Esophagus (tissue), 2 donors: ENCODE measurements around the gene HCFC1. TPM values are rescaled to one million over a fixed set of nuclear protein-coding genes. Genes with fewer than 3 reads are reported as not detected.

ENCODE experiments used
- H3K27ac ChIP-seq, 2 donors: one replicate each; pipeline ENCODE4 v1.5.1; 2013; ENCODE audit warnings: low read depth in 2 of 2, mild to moderate bottlenecking in 2 of 2, inconsistent platforms in 1 of 2, low read length in 1 of 2, moderate library complexity in 1 of 2
- H3K27me3 ChIP-seq, 2 donors: one replicate each; pipeline ENCODE4 v1.6.1; 2013; ENCODE audit warnings: low read length in 2 of 2, control low read depth in 1 of 2, mild to moderate bottlenecking in 1 of 2; ENCODE audit not compliant: insufficient read depth in 2 of 2, control insufficient read depth in 1 of 2
- H3K36me3 ChIP-seq, 2 donors: one replicate each; pipeline ENCODE4 v1.6.1; 2013; ENCODE audit warnings: low read length in 1 of 2; ENCODE audit not compliant: control insufficient read depth in 2 of 2, insufficient read depth in 2 of 2
- H3K4me1 ChIP-seq, 2 donors: one replicate each; pipeline ENCODE4 v1.6.1; 2013; ENCODE audit warnings: low read length in 1 of 2; ENCODE audit not compliant: control insufficient read depth in 2 of 2, insufficient read depth in 2 of 2
- H3K4me3 ChIP-seq, 2 donors: one replicate each; pipeline ENCODE4 v1.5.1; 2013; ENCODE audit warnings: low read length in 2 of 2, mild to moderate bottlenecking in 2 of 2, low read depth in 1 of 2, moderate library complexity in 1 of 2
- H3K9me3 ChIP-seq, 2 donors: one replicate each; pipeline ENCODE4 v1.6.1; 2013; ENCODE audit warnings: mild to moderate bottlenecking in 2 of 2, low read depth in 1 of 2, low read length in 1 of 2, moderate library complexity in 1 of 2; ENCODE audit not compliant: control insufficient read depth in 2 of 2, insufficient read depth in 1 of 2
- WGBS, 2 donors: extraction: QIAGEN DNeasy Blood & Tissue Kit; methylation state at CpG; one replicate each; pipeline ENCODE4 v1.1.7; 2013; 5-methylcytosine and 5-hydroxymethylcytosine counted together
- polyA plus RNA-seq, 2 donors: library from polyadenylated mRNA; stranded (reverse); fragments of 200-250 nt; gene quantifications; one replicate each; pipeline ENCODE4 v1.2.3, GENCODE V29; 2013
- donor health status: healthy with polysubstance abuse.
- donor health status: Bipolar disorder and iron deficiency.

Gene HCFC1
- 10 to 100 TPM; 13.0 to 15.9 TPM for polyA plus RNA-seq

GRCh38 chrX:153971450-153972367 lies at the start of gene HCFC1:
Gene HCFC1 (minus strand): TSS chrX:153971818. CDS start chrX:153970840, 978 bp downstream.
- H3K4me3 ChIP-seq: peak within 1 kb of the TSS; percentile 60 to 90
- no peaks in the 10 kb centered on the region for H3K9me3 ChIP-seq
- no peaks in the 10 kb centered on the region for H3K27me3 ChIP-seq
- H3K27ac ChIP-seq: peak within 1 kb of the TSS; percentile 90 to 100
- WGBS, 2 donors: 0 to 11% methylated on average over 95 to 96 of the region's 96 CpGs
- peaks cover 8 to 32% of the 10 kb centered on the region in 2 donors for H3K4me1 ChIP-seq
- no peaks in the 10 kb centered on the region for H3K36me3 ChIP-seq

GRCh38 chrX:154021131-154021611 lies 49.6 kb upstream of the HCFC1 start:
- H3K4me3 ChIP-seq: no peak overlapping the region
- no peaks in the 10 kb centered on the region for H3K9me3 ChIP-seq
- H3K4me1 ChIP-seq: peaks cover 0 to 13% of the 10 kb centered on the region in 2 donors
- WGBS, 2 donors: 55 to 64% methylated on average over 11 of the region's 11 CpGs
- H3K36me3 ChIP-seq: peaks cover 0 to 6% of the 10 kb centered on the region in 2 donors
- H3K27ac ChIP-seq: peak overlapping the region; percentile 77 to 91
- H3K27me3 ChIP-seq: no peaks in the 10 kb centered on the region

GRCh38 chrX:154020536-154021115 lies 49.0 kb upstream of the HCFC1 start:
- Histone ChIP-seq H3K9me3 (no peaks in the 10 kb centered on the region), H3K36me3 (peaks cover 0 to 11% of the 10 kb centered on the region in 2 donors), H3K27ac (peak overlapping the region; percentile 77 to 91), H3K27me3 (no peaks in the 10 kb centered on the region), H3K4me1 (peaks cover 0 to 13% of the 10 kb centered on the region in 2 donors), H3K4me3 (peak overlapping the region; percentile 53 to 64)
- WGBS, 2 donors: 53 to 66% methylated on average over 9 of the region's 9 CpGs

- H3K27me3 ChIP-seq: no peaks in the 10 kb centered on the region
- H3K36me3 ChIP-seq: peaks cover 0 to 13% of the 10 kb centered on the region in 2 donors
- peak within 1 kb of the TSS; percentile 53 to 65 for H3K4me3 ChIP-seq
- H3K9me3 ChIP-seq: no peaks in the 10 kb centered on the region
- peak within 1 kb of the TSS; percentile 77 to 91 for H3K27ac ChIP-seq
- WGBS, 2 donors: 1 to 34% methylated on average over 26 to 99 of the region's 99 CpGs
- peaks cover 0 to 13% of the 10 kb centered on the region in 2 donors for H3K4me1 ChIP-seq
Observed at GRCh38 chrX:154019633-154020528, 48.3 kb upstream of the HCFC1 start, which contains the start of gene IRAK1. Gene IRAK1 (minus strand): TSS chrX:154019902. CDS start chrX:154019812, 90 bp downstream.

GRCh38 chrX:154019061-154019621 lies 47.5 kb upstream of the HCFC1 start:
- Histone ChIP-seq H3K27me3 (no peaks in the 10 kb centered on the region), H3K9me3 (no peaks in the 10 kb centered on the region), H3K27ac (peak overlapping the region; percentile 77 to 91), H3K36me3 (peaks cover 0 to 13% of the 10 kb centered on the region in 2 donors), H3K4me1 (peaks cover 0 to 13% of the 10 kb centered on the region in 2 donors), H3K4me3 (peak overlapping the region; percentile 53 to 65)
- 1 to 27% methylated on average over 42 to 45 of the region's 45 CpGs for WGBS, 2 donors

GRCh38 chrX:154018518-154019060 lies 47.0 kb upstream of the HCFC1 start:
- Histone ChIP-seq H3K36me3 (peaks cover 0 to 13% of the 10 kb centered on the region in 2 donors), H3K9me3 (no peaks in the 10 kb centered on the region), H3K4me1 (peaks cover 0 to 13% of the 10 kb centered on the region in 2 donors), H3K27ac (peak overlapping the region; percentile 77 to 91), H3K4me3 (peak overlapping the region; percentile 53 to 65), H3K27me3 (no peaks in the 10 kb centered on the region)
- 46 to 71% methylated on average over 15 of the region's 15 CpGs for WGBS, 2 donors

- no peaks in the 10 kb centered on the region for H3K9me3 ChIP-seq
- 61 to 76% methylated on average over 24 to 26 of the region's 26 CpGs for WGBS, 2 donors
- no peaks in the 10 kb centered on the region for H3K27me3 ChIP-seq
- H3K4me3 ChIP-seq: peak overlapping the region in 1 of 2 donors; percentile 53
- H3K27ac ChIP-seq: peak overlapping the region; percentile 42 to 59
- peaks cover 0 to 13% of the 10 kb centered on the region in 2 donors for H3K4me1 ChIP-seq
- peaks cover 0 to 19% of the 10 kb centered on the region in 2 donors for H3K36me3 ChIP-seq
Observed at GRCh38 chrX:154017766-154018517, 46.3 kb upstream of the HCFC1 start.

- WGBS, 2 donors: 86 to 90% methylated on average over 23 to 24 of the region's 24 CpGs
- Histone ChIP-seq H3K27ac (no peak overlapping the region), H3K4me1 (peaks cover 0 to 13% of the 10 kb centered on the region in 2 donors), H3K9me3 (no peaks in the 10 kb centered on the region), H3K27me3 (no peaks in the 10 kb centered on the region), H3K4me3 (no peak overlapping the region), H3K36me3 (peaks cover 0 to 23% of the 10 kb centered on the region in 2 donors)
Observed at GRCh38 chrX:154016366-154017076, 44.9 kb upstream of the HCFC1 start.
